Choroid plexus epithelial cell (primary cell): ENCODE measurements around the gene CCDC187.

ENCODE experiments used
- DNase-seq: peaks from one replicate; pipeline ENCODE4 v3.0.0-alpha.2; 2010; ENCODE audit warnings: low read depth
- H3K4me3 ChIP-seq: 2 replicates; pipeline ENCODE4 v1.5.1; 2011; ENCODE audit warnings: low read depth, mild to moderate bottlenecking, control low read depth, low read length, moderate library complexity
- CTCF ChIP-seq: conservative IDR thresholded peaks from 2 replicates; pipeline ENCODE4 v1.5.1; 2011; ENCODE audit warnings: low read depth, mild to moderate bottlenecking, control low read depth, inconsistent platforms, low read length, moderate library complexity

CCDC187 gene

GRCh38 chr9:136264441-136265405 is 39.2 kb downstream of the CCDC187 start:
- H3K4me3 ChIP-seq, result no peak overlapping the region
- no peak for DNase-seq
- TF ChIP-seq CTCF, result no peak

DNA sequence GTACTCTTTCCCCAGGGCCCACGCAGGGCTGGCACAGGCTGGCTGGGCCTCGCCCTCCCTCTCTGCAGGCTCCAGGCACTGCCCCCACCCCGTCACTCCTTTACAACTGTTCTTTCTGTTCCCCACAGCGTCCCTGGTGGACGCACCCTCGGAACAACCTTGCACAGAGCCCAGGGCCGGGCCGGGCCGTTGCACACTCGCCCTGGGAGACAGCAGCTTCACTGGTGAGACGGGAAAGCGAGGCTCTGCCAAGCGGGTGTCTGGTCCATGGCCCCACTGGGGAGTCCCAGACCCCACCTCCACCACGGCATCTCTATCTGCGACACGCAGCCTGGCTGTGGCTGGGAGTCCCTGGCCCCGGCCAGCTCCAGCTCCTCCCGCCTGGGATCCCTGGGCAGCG is 39.9 kb downstream of the CCDC187 start:
- DNase-seq, result no peak
- peak; percentile 24 for TF ChIP-seq CTCF
- H3K4me3 ChIP-seq, result no peak overlapping the region

DNA sequence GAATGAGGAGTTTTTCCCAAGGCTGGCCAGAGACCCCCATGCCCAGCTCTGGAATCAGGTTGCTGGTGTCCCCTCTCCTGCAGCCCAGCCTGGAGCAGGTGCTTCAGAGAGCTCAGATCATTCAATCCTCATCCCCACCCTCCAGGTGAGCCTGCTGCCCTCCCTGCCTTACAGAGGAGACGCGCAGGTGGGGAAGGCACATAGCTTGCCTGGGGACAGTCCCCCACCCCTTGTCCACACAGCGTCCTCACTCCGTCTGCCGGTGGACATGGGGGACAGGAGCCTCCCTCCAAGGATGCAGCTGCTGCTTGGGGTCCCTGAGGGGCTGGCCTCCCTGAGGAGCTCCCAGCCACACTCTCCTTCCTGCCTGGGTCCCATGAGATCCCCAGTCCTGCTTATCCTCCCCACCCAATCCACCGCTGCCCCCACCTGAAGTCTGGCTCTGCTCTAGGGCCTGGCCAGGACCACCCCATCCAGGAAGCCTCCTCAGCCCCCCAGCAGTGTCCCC is 41.2 kb downstream of the CCDC187 start:
- TF ChIP-seq CTCF, result no peak
- DNase-seq, result no peak

DNA sequence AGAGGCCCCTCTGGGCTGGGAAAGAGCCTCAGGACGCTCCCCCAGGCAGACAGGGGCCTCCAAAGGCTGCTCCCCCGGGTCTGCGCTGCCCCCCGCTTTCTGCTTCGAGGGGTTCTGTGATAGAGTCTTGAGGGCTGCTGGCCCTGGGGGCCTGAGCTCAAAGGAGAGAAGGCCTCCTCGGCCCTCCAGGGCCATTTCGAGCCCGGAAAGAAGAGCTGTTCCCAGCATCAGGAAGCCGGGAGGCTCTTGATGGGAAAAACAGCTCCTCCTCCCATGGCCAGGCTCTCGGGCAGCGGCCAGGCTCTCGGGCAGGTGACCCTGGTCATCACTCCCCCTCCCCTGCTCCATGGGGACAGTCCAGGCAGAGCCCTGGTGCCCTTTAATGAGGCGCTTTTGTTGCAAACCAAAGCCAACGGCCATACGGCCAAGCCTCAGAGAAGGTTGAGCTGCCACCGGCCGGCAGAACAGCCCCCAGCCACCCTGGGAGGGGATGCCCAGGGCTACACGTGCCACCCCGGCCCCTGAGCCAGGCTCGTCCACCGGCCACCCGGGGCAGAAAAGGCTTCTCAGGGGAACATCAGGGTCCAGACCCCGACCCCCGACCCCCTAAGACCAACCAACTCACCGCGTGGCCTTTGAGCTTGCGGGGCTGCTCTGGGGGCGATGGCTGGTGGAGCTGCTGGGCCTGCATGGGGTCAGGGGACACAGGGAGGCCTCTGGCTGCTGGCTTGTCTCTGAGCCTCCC is 42.0 kb downstream of the CCDC187 start:
- no peak for TF ChIP-seq CTCF

More for the DNA sequence above, 41.2 kb downstream of the CCDC187 start:
- no peak overlapping the region for H3K4me3 ChIP-seq

DNA sequence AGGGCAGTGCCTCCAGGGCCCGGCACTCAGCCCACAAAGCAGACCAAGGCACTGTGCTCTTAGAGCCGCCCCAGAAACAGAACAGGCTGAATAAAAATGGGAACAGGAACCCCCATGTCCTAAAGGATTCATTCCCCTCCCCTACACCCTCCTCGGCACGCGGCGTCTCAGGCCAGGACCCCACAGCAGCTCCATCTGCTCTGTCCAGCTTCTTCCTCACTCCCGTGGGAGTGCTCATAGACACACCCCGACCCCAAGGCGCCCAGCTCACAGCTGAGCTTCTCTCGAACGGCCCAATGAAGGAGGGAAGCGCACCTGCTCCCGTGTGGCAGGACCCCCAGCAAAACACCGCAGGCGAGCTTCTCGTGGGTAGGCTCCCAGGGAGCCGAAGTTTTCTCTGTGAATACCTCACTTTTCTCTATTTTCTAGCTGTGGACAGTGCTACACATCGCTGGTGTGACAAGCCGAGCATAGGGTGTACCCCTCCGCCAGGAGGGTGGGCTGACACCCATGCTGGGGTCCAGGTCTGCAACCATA is 42.9 kb downstream of the CCDC187 start:
- no peak for DNase-seq
- no peak for TF ChIP-seq CTCF
- no peak overlapping the region for H3K4me3 ChIP-seq

More for the DNA sequence above, 42.0 kb downstream of the CCDC187 start:
- DNase-seq, result no peak
- no peak overlapping the region for H3K4me3 ChIP-seq

- H3K4me3 ChIP-seq, result no peak overlapping the region
- TF ChIP-seq CTCF, result no peak
- no peak for DNase-seq
Observed at GRCh38 chr9:136260521-136260920, 43.4 kb downstream of the CCDC187 start.
